HepG2 (cell line): ENCODE measurements around the gene ANKRD55. TPM values are rescaled to one million over a fixed set of nuclear protein-coding genes. Genes with fewer than 3 reads are reported as not detected.
A peak's percentile ranks its signal among the peaks of the same experiment; 100 is the strongest.

ENCODE experiments used
- AGO1 ChIP-seq: fragments of 200-400 bp; formaldehyde crosslinking; IDR thresholded peaks from 2 replicates; pipeline ENCODE4 v1.6.1; 2017; ENCODE audit warnings: mild to moderate bottlenecking, low read depth, low read length, moderate library complexity; ENCODE audit not compliant: poor library complexity, severe bottlenecking
- AGO2 ChIP-seq: fragments of 200-400 bp; formaldehyde crosslinking; optimal IDR thresholded peaks from 2 replicates; pipeline ENCODE3; 2017; ENCODE audit warnings: mild to moderate bottlenecking, low read depth, low read length, moderate library complexity
- ELF1 ChIP-seq: sonication (generic); formaldehyde crosslinking; IDR thresholded peaks from 2 replicates; pipeline ENCODE4 v1.4.0; 2020; ENCODE audit warnings: missing genetic modification reagents
- HNRNPH1 ChIP-seq: fragments of 200-400 bp; formaldehyde crosslinking; optimal IDR thresholded peaks from 2 replicates; pipeline ENCODE3; 2017; ENCODE audit warnings: mild to moderate bottlenecking, low read depth, low read length
- LCORL ChIP-seq, 2 experiments: fragments of 450-650 bp in 1 of 2; sonication (generic) in 1 of 2; formaldehyde crosslinking in 1 of 2; IDR thresholded peaks; 2 replicates each; pipeline versions ENCODE4 v1.5.0 to v1.6.1; 2017 to 2020; ENCODE audit warnings: antibody characterized with exemption in 1 of 2, missing genetic modification reagents in 1 of 2
- MTF1 ChIP-seq: sonication (generic); formaldehyde crosslinking; IDR thresholded peaks from 2 replicates; pipeline ENCODE4 v1.5.0; 2020; ENCODE audit warnings: missing genetic modification reagents
- MXD4 ChIP-seq: IDR thresholded peaks from 2 replicates; pipeline ENCODE4 v1.6.1; 2016; ENCODE audit warnings: mild to moderate bottlenecking, missing biosample characterization, missing genetic modification reagents
- NFE2 ChIP-seq: sonication (generic); formaldehyde crosslinking; IDR thresholded peaks from 2 replicates; pipeline ENCODE4 v1.4.0; 2020; ENCODE audit warnings: missing genetic modification reagents
- PHB2 ChIP-seq: fragments of 450-650 bp; IDR thresholded peaks from 2 replicates; pipeline ENCODE4 v1.6.1; 2018; ENCODE audit not compliant: partially characterized antibody
- TBP ChIP-seq: sonication (generic); formaldehyde crosslinking; IDR thresholded peaks from 2 replicates; pipeline ENCODE4 v1.5.0; 2020; ENCODE audit warnings: missing genetic modification reagents
- TBX3 ChIP-seq: fragments of 450-650 bp; IDR thresholded peaks from 2 replicates; pipeline ENCODE4 v1.6.1; 2017; ENCODE audit warnings: antibody characterized with exemption, mild to moderate bottlenecking, inconsistent platforms, borderline replicate concordance
- TEAD3 ChIP-seq: optimal IDR thresholded peaks from 2 replicates; pipeline ENCODE3; 2016; ENCODE audit warnings: borderline replicate concordance
- ZNF12 ChIP-seq: sonication (generic); formaldehyde crosslinking; IDR thresholded peaks from 2 replicates; pipeline ENCODE4 v1.5.0; 2020; ENCODE audit warnings: missing genetic modification reagents
- ZNF331 ChIP-seq: sonication (generic); formaldehyde crosslinking; IDR thresholded peaks from 2 replicates; pipeline ENCODE4 v1.4.0; 2020; ENCODE audit warnings: missing genetic modification reagents
- ZNF570 ChIP-seq: sonication (generic); formaldehyde crosslinking; IDR thresholded peaks from 2 replicates; pipeline ENCODE4 v1.4.0; 2020; ENCODE audit warnings: mild to moderate bottlenecking, missing genetic modification reagents, borderline replicate concordance
- ZNF75D ChIP-seq: sonication (generic); formaldehyde crosslinking; IDR thresholded peaks from 2 replicates; pipeline ENCODE4 v1.8.1; 2023; ENCODE audit warnings: missing genetic modification reagents, mild to moderate bottlenecking, borderline replicate concordance
- ZNF816 ChIP-seq: sonication (generic); formaldehyde crosslinking; IDR thresholded peaks from 2 replicates; pipeline ENCODE4 v1.8.0; 2022; ENCODE audit warnings: missing genetic modification reagents, mild to moderate bottlenecking, borderline replicate concordance
- ZNF878 ChIP-seq: sonication (generic); formaldehyde crosslinking; IDR thresholded peaks from 2 replicates; pipeline ENCODE4 v1.8.1; 2023; ENCODE audit warnings: mild to moderate bottlenecking, missing genetic modification reagents, moderate library complexity
- ZSCAN21 ChIP-seq: sonication (generic); formaldehyde crosslinking; IDR thresholded peaks from 2 replicates; pipeline ENCODE4 v1.8.0; 2022; ENCODE audit warnings: mild to moderate bottlenecking, missing genetic modification reagents, moderate library complexity, borderline replicate concordance
- polyA plus RNA-seq, 8 experiments: library from polyadenylated mRNA; depleted of rRNA in 3 of 8; stranded (reverse) in 7 of 8; unstranded in 1 of 8; fragments of >200 nt; fragmentation: Illumina TruSeq in 4 of 8; extraction: Trizol in 4 of 8; gene quantifications; 2 replicates each; pipeline versions ENCODE4 v1.2.1 to v1.2.3, GENCODE V29; 2011 to 2016; ENCODE audit warnings: low read depth in 4 of 8, missing spikeins in 1 of 8, mixed read lengths in 1 of 8; ENCODE audit not compliant: insufficient read depth in 1 of 8
- total RNA-seq, 5 experiments: library from RNA; depleted of rRNA; stranded (reverse); fragments of >200 nt; fragmentation: Illumina TruSeq; extraction: Trizol; gene quantifications; 2 replicates each; pipeline ENCODE4 v1.2.3, GENCODE V29; 2016; ENCODE audit warnings: low read depth in 1 of 5
- TF ChIP-seq, protein P1 (sequence below): sonication (generic); formaldehyde crosslinking; IDR thresholded peaks from 2 replicates; pipeline ENCODE4 v1.4.0; 2020; ENCODE audit warnings: missing genetic modification reagents
- TF ChIP-seq, protein P2 (sequence below): sonication (generic); formaldehyde crosslinking; IDR thresholded peaks from 2 replicates; pipeline ENCODE4 v1.8.0; 2022; ENCODE audit warnings: mild to moderate bottlenecking, missing genetic modification reagents; ENCODE audit not compliant: insufficient replicate concordance
- TF ChIP-seq, protein P3 (sequence below): sonication (generic); formaldehyde crosslinking; IDR thresholded peaks from 2 replicates; pipeline ENCODE4 v1.4.0; 2020; ENCODE audit warnings: missing genetic modification reagents
- TF ChIP-seq, protein P4 (sequence below): sonication (generic); formaldehyde crosslinking; IDR thresholded peaks from 2 replicates; pipeline ENCODE4 v1.4.0; 2020; ENCODE audit warnings: mild to moderate bottlenecking, missing genetic modification reagents

Gene ANKRD55
- total and polyA plus RNA-seq, 2 of the 13 experiments (the other 11 are each of a cell fraction or from before 2014, with no cell fraction given) = 0.11 to 0.28 TPM

DNA sequence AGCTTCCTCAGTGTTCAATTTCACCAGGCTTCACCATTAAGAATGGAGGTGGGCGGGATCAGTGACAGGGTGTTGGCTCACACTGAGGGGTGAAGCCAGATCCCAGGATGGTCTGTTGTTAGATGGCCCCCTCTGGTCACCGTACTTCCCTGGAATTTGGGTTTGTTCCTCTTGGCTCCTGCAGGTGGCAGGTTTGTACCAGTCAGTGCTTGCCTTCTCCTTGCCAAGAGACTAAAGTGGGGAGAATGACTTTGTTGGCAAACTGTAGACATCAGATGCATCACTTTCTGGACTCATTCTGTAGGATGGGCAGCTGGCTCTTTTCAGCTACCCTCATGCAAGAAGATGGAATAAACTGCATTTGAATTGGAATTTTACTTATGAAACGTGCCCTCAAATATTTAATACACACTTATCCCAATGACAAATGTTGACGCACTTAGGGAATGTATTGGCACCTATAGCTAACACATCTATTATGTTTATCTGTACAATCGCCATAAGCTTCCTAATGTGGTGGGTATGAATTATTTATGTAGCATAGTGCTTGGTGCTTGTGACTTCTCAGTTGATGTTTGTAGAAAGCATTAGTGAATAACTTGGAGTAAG, 31.4 kb upstream of the ANKRD55 start (continued):
- TF ChIP-seq, protein P1, sequence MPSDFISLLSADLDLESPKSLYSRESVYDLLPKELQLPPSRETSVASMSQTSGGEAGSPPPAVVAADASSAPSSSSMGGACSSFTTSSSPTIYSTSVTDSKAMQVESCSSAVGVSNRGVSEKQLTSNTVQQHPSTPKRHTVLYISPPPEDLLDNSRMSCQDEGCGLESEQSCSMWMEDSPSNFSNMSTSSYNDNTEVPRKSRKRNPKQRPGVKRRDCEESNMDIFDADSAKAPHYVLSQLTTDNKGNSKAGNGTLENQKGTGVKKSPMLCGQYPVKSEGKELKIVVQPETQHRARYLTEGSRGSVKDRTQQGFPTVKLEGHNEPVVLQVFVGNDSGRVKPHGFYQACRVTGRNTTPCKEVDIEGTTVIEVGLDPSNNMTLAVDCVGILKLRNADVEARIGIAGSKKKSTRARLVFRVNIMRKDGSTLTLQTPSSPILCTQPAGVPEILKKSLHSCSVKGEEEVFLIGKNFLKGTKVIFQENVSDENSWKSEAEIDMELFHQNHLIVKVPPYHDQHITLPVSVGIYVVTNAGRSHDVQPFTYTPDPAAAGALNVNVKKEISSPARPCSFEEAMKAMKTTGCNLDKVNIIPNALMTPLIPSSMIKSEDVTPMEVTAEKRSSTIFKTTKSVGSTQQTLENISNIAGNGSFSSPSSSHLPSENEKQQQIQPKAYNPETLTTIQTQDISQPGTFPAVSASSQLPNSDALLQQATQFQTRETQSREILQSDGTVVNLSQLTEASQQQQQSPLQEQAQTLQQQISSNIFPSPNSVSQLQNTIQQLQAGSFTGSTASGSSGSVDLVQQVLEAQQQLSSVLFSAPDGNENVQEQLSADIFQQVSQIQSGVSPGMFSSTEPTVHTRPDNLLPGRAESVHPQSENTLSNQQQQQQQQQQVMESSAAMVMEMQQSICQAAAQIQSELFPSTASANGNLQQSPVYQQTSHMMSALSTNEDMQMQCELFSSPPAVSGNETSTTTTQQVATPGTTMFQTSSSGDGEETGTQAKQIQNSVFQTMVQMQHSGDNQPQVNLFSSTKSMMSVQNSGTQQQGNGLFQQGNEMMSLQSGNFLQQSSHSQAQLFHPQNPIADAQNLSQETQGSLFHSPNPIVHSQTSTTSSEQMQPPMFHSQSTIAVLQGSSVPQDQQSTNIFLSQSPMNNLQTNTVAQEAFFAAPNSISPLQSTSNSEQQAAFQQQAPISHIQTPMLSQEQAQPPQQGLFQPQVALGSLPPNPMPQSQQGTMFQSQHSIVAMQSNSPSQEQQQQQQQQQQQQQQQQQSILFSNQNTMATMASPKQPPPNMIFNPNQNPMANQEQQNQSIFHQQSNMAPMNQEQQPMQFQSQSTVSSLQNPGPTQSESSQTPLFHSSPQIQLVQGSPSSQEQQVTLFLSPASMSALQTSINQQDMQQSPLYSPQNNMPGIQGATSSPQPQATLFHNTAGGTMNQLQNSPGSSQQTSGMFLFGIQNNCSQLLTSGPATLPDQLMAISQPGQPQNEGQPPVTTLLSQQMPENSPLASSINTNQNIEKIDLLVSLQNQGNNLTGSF (CRISPR knock-in tag) = no peak
- TF ChIP-seq, protein P2, sequence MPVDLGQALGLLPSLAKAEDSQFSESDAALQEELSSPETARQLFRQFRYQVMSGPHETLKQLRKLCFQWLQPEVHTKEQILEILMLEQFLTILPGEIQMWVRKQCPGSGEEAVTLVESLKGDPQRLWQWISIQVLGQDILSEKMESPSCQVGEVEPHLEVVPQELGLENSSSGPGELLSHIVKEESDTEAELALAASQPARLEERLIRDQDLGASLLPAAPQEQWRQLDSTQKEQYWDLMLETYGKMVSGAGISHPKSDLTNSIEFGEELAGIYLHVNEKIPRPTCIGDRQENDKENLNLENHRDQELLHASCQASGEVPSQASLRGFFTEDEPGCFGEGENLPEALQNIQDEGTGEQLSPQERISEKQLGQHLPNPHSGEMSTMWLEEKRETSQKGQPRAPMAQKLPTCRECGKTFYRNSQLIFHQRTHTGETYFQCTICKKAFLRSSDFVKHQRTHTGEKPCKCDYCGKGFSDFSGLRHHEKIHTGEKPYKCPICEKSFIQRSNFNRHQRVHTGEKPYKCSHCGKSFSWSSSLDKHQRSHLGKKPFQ (CRISPR knock-in tag) = no peak
- TF ChIP-seq ZNF12 (no peak), LCORL (IDR thresholded peaks at IDR 0.05) (no peak), LCORL (CRISPR knock-in tag; IDR thresholded peaks at IDR 0.05) (no peak), ELF1 (CRISPR knock-in tag) (no peak), PHB2 (no peak), ZNF331 (CRISPR knock-in tag) (0 out of 2 replicates have a peak, but pooled peaks have one; percentile 21), AGO1 (no peak), TBX3 (no peak), ZSCAN21 (CRISPR knock-in tag) (no peak), NFE2 (CRISPR knock-in tag) (no peak), TBP (no peak), ZNF75D (CRISPR knock-in tag) (no peak), MTF1 (no peak), ZNF570 (CRISPR knock-in tag) (no peak), ZNF816 (CRISPR knock-in tag) (no peak), TEAD3 (CRISPR knock-in tag) (peak; percentile 96), HNRNPH1 (no peak), AGO2 (no peak), MXD4 (CRISPR knock-in tag) (no peak), ZNF878 (CRISPR knock-in tag) (no peak)
- TF ChIP-seq, protein P3, sequence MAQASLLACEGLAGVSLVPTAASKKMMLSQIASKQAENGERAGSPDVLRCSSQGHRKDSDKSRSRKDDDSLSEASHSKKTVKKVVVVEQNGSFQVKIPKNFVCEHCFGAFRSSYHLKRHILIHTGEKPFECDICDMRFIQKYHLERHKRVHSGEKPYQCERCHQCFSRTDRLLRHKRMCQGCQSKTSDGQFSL (CRISPR knock-in tag) = no peak
- TF ChIP-seq, protein P4, sequence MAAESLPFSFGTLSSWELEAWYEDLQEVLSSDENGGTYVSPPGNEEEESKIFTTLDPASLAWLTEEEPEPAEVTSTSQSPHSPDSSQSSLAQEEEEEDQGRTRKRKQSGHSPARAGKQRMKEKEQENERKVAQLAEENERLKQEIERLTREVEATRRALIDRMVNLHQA (CRISPR knock-in tag) = no peak
